ENCODE results near the gene PLA2G2C.

GRCh38 chr1:20199840-20200239 is 13.5 kb upstream of the PLA2G2C start:
- TF ChIP-seq EZH2phosphoT487 (IDR thresholded peaks at IDR 0.05; ENCODE audit: borderline replicate concordance, low read depth, low read length) (no peak), CTCF (conservative IDR thresholded peaks at IDR 0.05; ENCODE audit: low read length) (no peak)

Measured in OCI-LY7 (cell line).